HFFc6 (cell line): ENCODE results near the gene CEP41. TPM values are rescaled to one million over a fixed set of nuclear protein-coding genes. Genes with fewer than 3 reads are reported as not detected.
A peak's percentile ranks its signal among the peaks of the same experiment; 100 is the strongest.

Experiments
- DNase-seq: peaks from one replicate; pipeline ENCODE4 v3.0.0-alpha.2; 2018
- H3K27ac Mint-ChIP-seq: 2 replicates; pipeline ENCODE4 v1.8.0; 2020; ENCODE audit warnings: mild to moderate bottlenecking, mixed read lengths
- H3K27me3 Mint-ChIP-seq: 2 replicates; pipeline ENCODE4 v1.8.0; 2021; ENCODE audit warnings: mild to moderate bottlenecking, moderate library complexity, mixed read lengths; ENCODE audit not compliant: insufficient read depth
- H3K36me3 Mint-ChIP-seq: 2 replicates; pipeline ENCODE4 v1.8.0; 2021; ENCODE audit warnings: low read depth, mixed read lengths
- H3K4me1 Mint-ChIP-seq: 2 replicates; pipeline ENCODE4 v1.8.0; 2020; ENCODE audit warnings: low read depth, mixed read lengths
- H3K4me3 Mint-ChIP-seq: 2 replicates; pipeline ENCODE4 v1.8.0; 2020; ENCODE audit warnings: mild to moderate bottlenecking, moderate library complexity, mixed read lengths
- H3K9me3 Mint-ChIP-seq: 2 replicates; pipeline ENCODE4 v1.8.0; 2020; ENCODE audit warnings: mild to moderate bottlenecking, mixed read lengths
- long read RNA-seq: library from polyadenylated mRNA; unstranded; transcript quantifications from one replicate; pipeline ENCODE4 v2.0.0, GENCODE V29; 2019
- total RNA-seq, 6 experiments: library from RNA; stranded (reverse); fragmentation: NEBNext Ultra II Directional; extraction: Animal tissue kit (Norgen Biotek cat#: 25700); gene quantifications; 2 replicates in 1 of 6; 3 replicates in 5 of 6; pipeline ENCODE4 v1.2.3, GENCODE V29; 2021
- TF ChIP-seq, protein P1 (sequence below): fragments of 200-600 bp; sonication (generic); IDR thresholded peaks from 2 replicates; pipeline ENCODE4 v1.5.0; 2021; ENCODE audit warnings: antibody characterized with exemption, mild to moderate bottlenecking

CEP41 gene, protein sequence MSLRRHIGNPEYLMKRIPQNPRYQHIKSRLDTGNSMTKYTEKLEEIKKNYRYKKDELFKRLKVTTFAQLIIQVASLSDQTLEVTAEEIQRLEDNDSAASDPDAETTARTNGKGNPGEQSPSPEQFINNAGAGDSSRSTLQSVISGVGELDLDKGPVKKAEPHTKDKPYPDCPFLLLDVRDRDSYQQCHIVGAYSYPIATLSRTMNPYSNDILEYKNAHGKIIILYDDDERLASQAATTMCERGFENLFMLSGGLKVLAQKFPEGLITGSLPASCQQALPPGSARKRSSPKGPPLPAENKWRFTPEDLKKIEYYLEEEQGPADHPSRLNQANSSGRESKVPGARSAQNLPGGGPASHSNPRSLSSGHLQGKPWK
- total RNA-seq, result 10 to 100 TPM; 14.5 to 20.9 (median 17.8) TPM
- long read RNA-seq, full-length matches to known transcripts, result 25 of 28 reads
- long read RNA-seq, partial matches to known transcripts, result 0 of 28 reads
- long read RNA-seq, other reads (novel, unspliced or antisense), result 3 of 28 reads

DNA sequence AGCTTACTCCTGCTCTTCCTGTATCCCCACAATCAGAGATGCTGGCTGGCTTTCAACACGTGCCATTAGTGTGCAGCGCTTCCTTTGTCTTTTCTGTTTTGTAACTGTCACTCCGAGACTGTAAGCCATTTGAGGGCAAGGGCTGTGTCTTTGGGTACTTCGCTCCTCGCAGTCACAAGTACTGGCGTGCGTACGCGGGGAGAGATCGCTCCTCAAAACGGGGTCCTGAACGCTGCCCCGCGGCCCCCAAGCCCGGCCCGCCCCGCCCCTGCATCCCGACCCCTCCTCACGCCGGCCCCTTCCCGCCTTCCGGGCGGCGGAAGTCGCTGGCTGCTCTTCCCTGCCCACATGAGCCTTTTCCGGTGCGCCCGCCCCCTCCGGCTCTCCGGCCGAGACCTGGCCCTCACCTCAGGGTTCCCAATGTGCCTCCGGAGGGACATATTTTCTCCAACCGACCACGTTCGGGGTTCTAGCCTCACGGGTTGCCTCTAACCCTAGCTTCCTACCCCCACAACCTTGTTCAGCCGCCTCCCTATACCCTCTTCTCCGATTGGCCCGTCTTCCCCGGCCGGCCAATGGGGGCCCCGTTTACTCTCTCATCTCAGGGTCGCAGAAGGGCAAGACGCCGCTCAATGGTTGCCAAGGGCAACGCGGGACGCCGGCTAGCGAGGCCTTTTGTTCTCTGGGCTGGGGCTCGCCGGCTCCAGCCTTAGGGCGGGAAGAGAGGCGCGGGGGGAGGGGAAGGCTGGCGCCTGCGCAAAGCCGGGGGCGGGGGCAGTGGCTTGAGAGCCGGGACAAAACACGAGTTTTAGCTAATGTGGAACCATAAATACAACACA, at the start of gene CEP41:
Gene CEP41, minus strand, starts transcription at position 490 of the 839 bp plus-strand sequence. Its CDS starts 50 bp downstream, at position 440.
- H3K27ac Mint-ChIP-seq, result peak within 1 kb of the TSS; percentile 98

DNA sequence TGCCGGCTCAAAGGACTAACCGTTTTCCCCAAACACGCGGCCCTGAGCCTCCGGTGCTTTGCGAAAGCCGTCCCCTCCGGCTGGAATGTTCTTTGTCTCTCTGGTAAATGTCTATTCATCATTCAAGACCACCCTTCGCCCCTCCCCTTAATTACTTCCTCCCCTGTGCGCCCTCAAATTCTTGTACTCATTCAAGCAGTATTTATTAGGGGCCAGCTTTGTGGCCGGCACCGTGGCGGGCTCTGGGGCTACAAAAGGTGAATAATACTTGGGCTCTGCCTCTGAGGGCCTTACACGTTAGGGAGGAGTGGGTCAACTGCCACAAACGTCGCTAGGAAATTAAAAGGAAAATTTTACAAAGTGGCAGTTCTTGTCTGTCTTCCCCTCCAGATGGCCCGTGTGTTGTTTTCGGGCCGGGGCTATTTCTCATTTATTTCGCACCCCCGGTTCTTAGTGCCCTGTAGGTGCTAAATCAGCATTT, 49.5 kb upstream of the CEP41 start:
- H3K4me3 Mint-ChIP-seq, result no peak overlapping the region; the same call in 1 of the 2 replicates
- H3K4me1 Mint-ChIP-seq, result peaks cover 34% of the 10 kb centered on the region
- H3K27ac Mint-ChIP-seq, result no peak overlapping the region
- no peak for DNase-seq
- H3K36me3 Mint-ChIP-seq, result peaks cover 6% of the 10 kb centered on the region
- H3K9me3 Mint-ChIP-seq, result peaks cover 13% of the 10 kb centered on the region
- TF ChIP-seq, protein P1, sequence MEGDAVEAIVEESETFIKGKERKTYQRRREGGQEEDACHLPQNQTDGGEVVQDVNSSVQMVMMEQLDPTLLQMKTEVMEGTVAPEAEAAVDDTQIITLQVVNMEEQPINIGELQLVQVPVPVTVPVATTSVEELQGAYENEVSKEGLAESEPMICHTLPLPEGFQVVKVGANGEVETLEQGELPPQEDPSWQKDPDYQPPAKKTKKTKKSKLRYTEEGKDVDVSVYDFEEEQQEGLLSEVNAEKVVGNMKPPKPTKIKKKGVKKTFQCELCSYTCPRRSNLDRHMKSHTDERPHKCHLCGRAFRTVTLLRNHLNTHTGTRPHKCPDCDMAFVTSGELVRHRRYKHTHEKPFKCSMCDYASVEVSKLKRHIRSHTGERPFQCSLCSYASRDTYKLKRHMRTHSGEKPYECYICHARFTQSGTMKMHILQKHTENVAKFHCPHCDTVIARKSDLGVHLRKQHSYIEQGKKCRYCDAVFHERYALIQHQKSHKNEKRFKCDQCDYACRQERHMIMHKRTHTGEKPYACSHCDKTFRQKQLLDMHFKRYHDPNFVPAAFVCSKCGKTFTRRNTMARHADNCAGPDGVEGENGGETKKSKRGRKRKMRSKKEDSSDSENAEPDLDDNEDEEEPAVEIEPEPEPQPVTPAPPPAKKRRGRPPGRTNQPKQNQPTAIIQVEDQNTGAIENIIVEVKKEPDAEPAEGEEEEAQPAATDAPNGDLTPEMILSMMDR, result no peak
- peaks cover 39% of the 10 kb centered on the region for H3K27me3 Mint-ChIP-seq

More for the DNA sequence above, at the start of gene CEP41:
- TF ChIP-seq, protein P1, result 0 out of 2 replicates have a peak, but pooled peaks have one; percentile 13
- DNase-seq, result peak; percentile 94
- no peaks in the 10 kb centered on the region; the same call in 1 of the 2 replicates for H3K36me3 Mint-ChIP-seq
- peaks cover 8% of the 10 kb centered on the region; the same call in 1 of the 2 replicates for H3K27me3 Mint-ChIP-seq
- peaks cover 20% of the 10 kb centered on the region for H3K4me1 Mint-ChIP-seq
- H3K9me3 Mint-ChIP-seq, result peaks cover 4% of the 10 kb centered on the region
- H3K4me3 Mint-ChIP-seq, result peak within 1 kb of the TSS; percentile 99

DNA sequence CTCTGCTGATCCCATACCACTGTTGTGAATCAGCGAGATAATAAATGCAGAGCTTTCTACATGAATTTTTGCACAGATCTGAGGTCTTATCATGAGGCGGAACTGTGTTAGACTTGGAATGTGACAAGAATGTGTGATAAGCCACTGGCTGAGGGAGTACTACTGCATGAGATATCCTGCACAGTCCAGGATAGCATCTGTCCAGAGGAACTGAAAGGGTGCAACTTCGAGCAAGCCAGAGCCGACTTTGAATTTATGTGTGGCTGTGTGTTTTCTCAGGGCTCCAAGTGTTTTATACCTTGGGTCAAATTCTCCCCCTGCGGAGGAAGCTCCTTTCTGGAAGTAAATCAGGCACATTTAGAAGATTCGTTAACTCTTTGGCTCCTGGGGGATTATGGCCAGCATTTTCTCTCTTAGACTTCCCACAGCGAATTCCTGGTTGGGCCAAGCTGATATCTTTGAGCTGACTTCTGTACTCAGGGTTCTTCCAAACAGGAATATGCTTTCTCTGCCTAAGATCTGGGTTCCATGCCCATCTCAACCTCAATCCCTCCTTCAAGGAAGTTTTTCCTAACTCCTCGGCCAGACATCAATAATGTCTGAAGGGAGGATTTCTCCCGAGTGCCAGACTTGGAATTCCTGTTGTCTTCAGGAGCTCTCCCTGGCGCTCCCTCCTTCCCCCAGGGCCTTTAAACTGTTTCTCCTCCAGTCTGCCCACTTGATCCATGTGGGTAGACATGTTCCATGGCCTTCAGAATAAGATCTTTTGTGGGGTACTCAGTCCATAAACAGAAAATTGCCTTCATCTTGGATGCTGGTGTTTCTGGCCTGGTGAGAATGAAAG, 48.5 kb upstream of the CEP41 start:
- Mint-ChIP-seq H3K4me1 (peaks cover 41% of the 10 kb centered on the region), H3K27ac (no peak overlapping the region), H3K27me3 (peaks cover 46% of the 10 kb centered on the region), H3K9me3 (peaks cover 13% of the 10 kb centered on the region), H3K36me3 (peaks cover 13% of the 10 kb centered on the region), H3K4me3 (peak overlapping the region; percentile 48)
- DNase-seq, result peak; percentile 56
- TF ChIP-seq, protein P1, result no peak

DNA sequence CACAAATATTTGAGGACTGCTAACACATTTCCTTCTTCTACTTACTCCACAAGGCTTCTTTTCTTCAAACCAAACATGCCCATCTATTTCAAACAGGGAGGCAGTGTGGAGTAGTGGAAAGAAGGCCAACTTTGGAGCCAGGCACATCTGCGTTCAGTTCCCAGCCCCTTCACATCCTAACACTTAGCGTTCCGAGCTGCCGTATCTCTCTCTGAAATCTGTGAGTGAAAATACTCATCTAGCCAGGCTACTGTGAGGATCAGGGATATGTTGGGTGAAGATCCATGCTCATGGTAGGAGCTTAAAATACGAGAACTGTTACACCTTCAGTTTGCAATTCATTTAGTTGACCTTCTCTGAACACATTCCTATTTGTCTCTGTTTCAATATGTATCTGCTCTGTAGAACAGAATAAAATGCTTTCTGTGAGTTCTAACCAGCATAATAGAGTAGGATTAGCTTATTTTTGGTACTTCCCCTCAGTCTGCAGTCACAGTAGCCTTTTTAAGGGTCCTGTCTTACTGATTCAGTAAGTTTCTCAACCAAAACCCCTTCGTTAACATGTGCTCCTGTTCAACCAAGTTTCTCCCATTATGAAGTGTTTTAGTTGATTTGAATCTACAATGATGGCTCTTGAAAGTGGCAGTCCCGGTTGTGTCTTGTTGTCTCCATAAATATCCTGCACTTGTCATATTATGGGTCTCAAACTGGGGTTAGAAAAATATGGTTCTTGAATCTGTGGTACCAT, 47.8 kb upstream of the CEP41 start:
- Mint-ChIP-seq H3K4me1 (peaks cover 41% of the 10 kb centered on the region), H3K27ac (no peak overlapping the region), H3K36me3 (peaks cover 13% of the 10 kb centered on the region), H3K4me3 (peak overlapping the region; percentile 48), H3K27me3 (peaks cover 51% of the 10 kb centered on the region), H3K9me3 (peaks cover 13% of the 10 kb centered on the region)
- TF ChIP-seq, protein P1, result no peak
- DNase-seq, result no peak
